Muscle of back (tissue), 11 donors: Measurements from ENCODE around the gene EXOC4. TPM values are rescaled to one million over a fixed set of nuclear protein-coding genes. Genes with fewer than 3 reads are reported as not detected.

Experiments used
- DNase-seq, 3 donors: peaks; one replicate each; pipeline versions ENCODE4 v3.0.0 to v3.0.0-alpha.2; 2013
- polyA plus RNA-seq, 10 donors: library from polyadenylated mRNA; unstranded; fragments of 120-200 nt; gene quantifications; one replicate each; pipeline ENCODE4 v1.2.1, GENCODE V29; 2013; ENCODE audit not compliant: insufficient read length in 10 of 10

The EXOC4 gene
- polyA plus RNA-seq, 10 donors: 42.2 to 74.5 (median 57.6) TPM

GRCh38 chr7:133699386-133699785, 446.5 kb downstream of the EXOC4 start:
- no peak for DNase-seq

- DNase-seq: no peak
Measured at GRCh38 chr7:133702078-133702477, 449.2 kb downstream of the EXOC4 start.

- DNase-seq: no peak
Measured at GRCh38 chr7:133702960-133703359, 450.1 kb downstream of the EXOC4 start.

- peak; percentile 81 to 91 (median 82) for DNase-seq
Measured at GRCh38 chr7:133703547-133703946, 450.7 kb downstream of the EXOC4 start.

- DNase-seq: no peak
Measured at GRCh38 chr7:133704453-133704852, 451.6 kb downstream of the EXOC4 start.

GRCh38 chr7:133705596-133705995, 452.7 kb downstream of the EXOC4 start:
- DNase-seq: no peak

GRCh38 chr7:133706016-133706415, 453.1 kb downstream of the EXOC4 start:
- no peak for DNase-seq

GRCh38 chr7:133709036-133709880, 456.4 kb downstream of the EXOC4 start:
- DNase-seq: no peak

GRCh38 chr7:133712544-133712943, 459.7 kb downstream of the EXOC4 start:
- no peak for DNase-seq

GRCh38 chr7:133714654-133715053, 461.8 kb downstream of the EXOC4 start:
- DNase-seq: no peak

GRCh38 chr7:133718131-133718530, 465.3 kb downstream of the EXOC4 start:
- no peak for DNase-seq

GRCh38 chr7:133723044-133723443, 470.2 kb downstream of the EXOC4 start:
- no peak for DNase-seq

GRCh38 chr7:133724148-133724547, 471.3 kb downstream of the EXOC4 start:
- no peak for DNase-seq

GRCh38 chr7:133724694-133725093, 471.8 kb downstream of the EXOC4 start:
- DNase-seq: no peak

- DNase-seq: no peak
Measured at GRCh38 chr7:133727476-133728214, 474.8 kb downstream of the EXOC4 start.

GRCh38 chr7:133730360-133730759, 477.5 kb downstream of the EXOC4 start:
- DNase-seq: no peak

- DNase-seq: no peak
Measured at GRCh38 chr7:133733401-133733800, 480.5 kb downstream of the EXOC4 start.

GRCh38 chr7:133735222-133735621, 482.3 kb downstream of the EXOC4 start:
- DNase-seq: no peak

- DNase-seq: no peak
Measured at GRCh38 chr7:133739817-133740216, 486.9 kb downstream of the EXOC4 start.

GRCh38 chr7:133741078-133741477, 488.2 kb downstream of the EXOC4 start:
- no peak for DNase-seq

- DNase-seq: no peak
Measured at GRCh38 chr7:133741703-133742102, 488.8 kb downstream of the EXOC4 start.

GRCh38 chr7:133742709-133743538, 490.0 kb downstream of the EXOC4 start:
- DNase-seq: peak; percentile 8 to 39 (median 33)
